NCI-H1417 (cell line): Measurements from ENCODE around the gene AP1S1.
A peak's percentile ranks its signal among the peaks of the same experiment; 100 is the strongest.

Source experiments
- DNase-seq, 3 experiments: peaks; one replicate each; lab custom pipeline; 2025; lab: John Stamatoyannopoulos, UW

The AP1S1 gene

DNA sequence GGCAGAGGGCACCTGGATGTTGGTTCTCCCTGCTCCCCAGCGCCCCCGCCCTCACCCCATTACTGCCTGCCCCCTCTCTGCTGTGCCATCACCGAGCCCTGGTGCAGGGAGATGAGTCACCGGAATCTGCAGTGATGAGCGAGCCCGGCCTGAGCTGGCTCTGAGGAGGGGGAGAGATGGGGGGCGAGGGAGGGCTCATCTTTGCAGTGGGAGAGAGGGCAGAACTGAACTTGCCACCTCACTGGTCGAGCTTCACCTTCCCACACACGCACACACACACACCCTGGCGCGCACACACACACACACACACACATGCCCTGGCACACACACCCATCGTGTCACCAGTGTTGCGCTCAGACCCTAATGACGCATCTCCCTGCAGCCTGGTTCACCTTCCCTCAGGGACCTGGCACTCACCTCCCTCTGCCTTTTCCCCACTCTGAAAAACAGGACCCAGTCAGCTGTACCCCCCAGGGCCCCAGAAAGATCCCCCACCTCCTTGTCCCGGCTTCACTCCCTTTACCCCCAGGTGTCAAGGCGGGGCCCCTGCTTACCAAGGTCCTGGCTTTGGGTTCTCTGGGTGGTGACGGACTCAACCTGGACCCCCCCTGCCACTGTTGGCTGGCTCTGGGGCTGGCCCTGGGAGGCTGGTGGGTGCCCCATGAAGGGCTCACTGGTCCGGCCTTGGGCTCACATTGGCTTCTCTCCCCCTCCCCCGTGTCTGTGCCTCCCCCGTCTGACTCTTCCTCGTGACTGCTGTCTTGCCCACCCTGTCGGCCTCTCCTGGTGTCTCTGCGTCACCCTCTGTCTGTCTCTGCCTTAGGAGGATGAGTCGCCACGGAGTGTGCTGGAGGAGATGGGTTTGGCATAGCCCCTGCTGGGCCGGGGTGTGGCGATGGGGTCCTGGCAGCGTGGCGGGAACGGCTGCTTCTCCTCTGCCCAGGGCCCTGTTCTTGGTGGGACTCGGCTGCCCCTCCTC, 5.7 kb downstream of the AP1S1 start:
- DNase-seq, result no peak

DNA sequence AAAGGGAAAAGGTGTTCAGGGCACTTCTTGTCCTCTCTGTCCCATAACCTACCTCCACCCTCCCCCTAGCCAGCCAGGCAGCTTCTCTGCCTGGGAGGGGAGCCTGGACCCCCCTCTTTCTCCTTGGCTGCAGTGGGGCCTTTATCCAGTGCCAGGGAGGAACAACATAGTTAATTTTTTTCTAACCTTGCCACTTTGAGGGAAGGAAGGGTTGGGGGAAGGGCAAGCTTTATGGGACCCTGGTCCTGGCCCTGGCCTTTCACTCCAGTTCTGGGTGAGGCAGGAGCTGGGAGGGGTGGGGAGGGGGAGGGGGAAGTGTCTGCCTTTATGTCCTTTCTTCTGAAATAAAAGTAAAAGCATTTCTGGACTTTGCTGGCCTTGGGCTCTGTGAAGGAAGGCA, 6.6 kb downstream of the AP1S1 start:
- no peak for DNase-seq

DNA sequence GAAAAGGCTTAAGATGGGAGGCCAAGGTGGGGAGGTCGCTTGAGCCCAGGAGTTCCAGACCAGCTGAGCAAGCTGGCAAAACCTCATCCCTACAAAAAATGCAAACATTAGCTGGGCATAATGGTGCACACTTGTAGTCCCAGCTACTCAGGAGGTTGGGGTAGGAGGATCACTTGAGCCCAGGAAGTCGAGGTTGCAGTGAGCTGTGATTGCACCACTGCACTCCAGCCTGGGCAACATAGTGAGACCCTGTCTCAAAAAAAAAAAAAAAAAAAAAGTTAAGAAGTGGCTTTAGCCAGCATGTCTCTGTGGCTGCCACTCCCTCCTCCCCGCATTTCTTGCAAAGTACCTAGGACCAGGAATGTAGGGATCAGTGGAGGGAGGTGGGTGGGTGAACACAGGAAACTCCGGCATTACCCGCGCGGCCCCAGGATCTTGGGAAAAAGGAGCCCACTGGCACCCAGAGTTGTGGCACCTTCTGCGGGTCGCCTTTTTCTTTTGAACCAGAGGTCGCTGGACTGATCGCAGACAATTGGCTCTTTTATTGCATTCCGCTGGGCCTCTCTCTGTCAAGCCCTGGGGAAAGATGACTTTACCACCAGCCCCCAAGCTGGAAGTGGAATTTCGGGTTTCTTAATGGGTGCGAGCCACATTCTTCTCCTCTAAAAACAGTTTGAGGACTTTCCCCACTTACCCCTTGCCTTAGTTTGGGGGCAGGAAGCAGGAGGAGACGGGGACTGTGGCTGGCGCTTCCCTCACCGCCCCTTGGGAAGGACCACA, 7.6 kb downstream of the AP1S1 start:
- no peak for DNase-seq

DNA sequence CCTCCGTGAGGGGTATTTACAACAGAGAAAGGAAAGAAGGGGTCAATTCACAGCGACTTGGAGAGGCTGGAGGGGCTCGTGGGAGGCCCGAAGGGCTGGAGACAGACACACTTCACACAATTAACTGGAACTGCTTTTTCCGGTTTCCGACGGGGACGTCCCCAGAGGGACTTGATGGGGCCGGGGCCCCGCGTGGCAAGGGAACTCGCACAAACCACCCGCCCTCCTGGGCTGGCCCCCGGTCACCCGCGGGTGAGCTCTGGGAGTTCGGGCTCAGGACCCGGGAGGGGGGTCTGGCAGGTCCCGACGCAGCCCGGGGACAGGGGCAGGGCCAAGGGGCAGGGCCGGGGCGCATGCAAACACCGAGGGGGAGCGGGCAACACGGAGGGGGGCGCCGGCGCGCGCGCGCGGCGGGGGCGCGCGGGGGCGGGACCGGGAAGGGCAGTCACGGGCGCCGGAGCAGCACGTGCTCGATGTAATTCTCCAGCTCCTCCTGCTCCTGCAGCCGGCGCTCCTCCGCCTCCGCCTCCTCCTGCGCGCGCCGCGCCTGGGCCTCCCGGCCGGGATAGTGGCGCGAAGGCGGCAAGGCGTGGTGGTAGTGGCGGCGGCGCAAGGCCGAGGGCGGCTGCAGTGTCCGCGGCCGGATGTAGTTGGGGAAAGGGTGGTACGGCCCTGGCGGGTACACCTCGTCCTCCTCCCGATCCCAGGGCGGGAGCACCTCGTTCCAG, 8.4 kb downstream of the AP1S1 start:
- DNase-seq, result peak; percentile 74 to 91 (median 88)

DNA sequence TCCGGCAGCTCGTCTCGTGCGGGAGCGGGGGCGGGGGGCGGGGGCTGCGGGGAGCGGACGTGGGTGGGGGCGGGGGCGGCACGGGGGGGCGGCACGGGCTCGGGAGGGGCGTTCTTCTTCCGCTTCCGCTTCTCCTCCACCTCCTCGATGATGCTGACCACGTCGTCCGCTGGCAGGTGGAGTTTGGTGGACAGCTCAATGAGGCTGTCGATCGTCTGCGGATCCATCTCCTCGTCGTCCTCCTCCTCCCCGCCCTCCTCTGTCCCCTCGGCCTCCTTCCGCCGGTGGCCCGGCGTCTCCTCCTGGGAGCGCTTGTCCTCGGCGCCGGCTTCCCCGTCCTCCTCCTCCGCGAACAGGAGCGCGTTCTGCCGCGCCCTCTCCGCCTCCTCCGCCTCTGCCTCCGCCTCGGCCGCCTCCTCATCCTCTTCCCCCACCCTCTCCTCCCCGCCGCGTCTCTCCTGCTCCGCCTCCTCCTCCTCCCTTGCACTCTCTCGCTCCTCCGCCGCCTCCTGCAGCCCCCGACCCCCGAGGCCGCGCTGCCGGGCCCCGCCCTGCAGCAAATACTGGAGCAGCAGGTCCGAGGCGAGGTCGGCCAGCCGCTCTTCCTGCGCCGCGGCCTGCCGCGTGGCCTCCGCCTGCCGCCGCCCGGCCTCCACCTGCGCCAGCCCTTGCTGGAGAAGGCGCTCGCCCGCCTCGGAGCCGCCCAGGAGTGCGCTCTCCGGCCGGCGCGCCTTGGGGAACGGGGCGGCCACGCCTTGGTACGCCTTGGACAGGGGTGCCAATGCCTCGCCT, 9.2 kb downstream of the AP1S1 start:
- peak; percentile 71 to 91 (median 88) for DNase-seq

DNA sequence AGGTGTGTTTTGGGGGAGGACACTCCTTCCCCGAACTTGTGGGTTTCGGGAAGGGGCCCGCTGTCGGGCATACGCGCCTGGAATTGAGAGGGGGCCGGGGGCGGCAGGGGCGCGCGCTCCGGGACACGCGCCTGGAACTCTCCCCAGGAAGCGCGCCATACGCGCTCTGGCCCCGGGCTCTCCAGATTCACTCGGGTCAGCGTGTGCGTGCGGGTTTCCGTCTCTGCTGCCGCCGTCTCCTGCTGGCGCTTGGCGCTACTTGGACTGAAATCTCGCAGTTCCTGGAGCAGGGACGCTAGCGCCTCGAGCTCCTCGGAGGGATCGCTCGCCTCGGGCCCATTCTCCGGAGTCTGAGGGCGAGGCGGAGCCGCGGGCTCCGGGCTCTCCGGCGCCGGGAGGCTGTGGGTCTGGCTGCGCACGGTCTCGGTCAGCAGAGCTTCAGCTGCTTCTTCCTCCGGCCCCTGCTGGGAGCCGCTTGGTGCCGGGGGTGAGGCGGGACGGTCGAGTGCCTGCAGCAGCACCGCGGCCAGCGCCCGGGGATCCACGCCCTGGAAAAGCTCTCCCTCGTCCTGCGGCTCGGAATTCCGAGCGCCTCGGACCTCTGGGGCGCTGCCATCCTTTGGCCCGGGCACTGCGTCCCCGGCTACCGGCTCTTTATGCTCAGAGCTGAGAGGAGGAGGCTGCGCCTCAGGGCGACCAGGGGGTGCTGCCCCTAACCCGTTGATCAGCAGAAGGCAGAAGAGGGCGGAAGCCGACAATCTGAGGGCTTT, 10.0 kb downstream of the AP1S1 start:
- DNase-seq, result peak; percentile 44 to 77 (median 69)

DNA sequence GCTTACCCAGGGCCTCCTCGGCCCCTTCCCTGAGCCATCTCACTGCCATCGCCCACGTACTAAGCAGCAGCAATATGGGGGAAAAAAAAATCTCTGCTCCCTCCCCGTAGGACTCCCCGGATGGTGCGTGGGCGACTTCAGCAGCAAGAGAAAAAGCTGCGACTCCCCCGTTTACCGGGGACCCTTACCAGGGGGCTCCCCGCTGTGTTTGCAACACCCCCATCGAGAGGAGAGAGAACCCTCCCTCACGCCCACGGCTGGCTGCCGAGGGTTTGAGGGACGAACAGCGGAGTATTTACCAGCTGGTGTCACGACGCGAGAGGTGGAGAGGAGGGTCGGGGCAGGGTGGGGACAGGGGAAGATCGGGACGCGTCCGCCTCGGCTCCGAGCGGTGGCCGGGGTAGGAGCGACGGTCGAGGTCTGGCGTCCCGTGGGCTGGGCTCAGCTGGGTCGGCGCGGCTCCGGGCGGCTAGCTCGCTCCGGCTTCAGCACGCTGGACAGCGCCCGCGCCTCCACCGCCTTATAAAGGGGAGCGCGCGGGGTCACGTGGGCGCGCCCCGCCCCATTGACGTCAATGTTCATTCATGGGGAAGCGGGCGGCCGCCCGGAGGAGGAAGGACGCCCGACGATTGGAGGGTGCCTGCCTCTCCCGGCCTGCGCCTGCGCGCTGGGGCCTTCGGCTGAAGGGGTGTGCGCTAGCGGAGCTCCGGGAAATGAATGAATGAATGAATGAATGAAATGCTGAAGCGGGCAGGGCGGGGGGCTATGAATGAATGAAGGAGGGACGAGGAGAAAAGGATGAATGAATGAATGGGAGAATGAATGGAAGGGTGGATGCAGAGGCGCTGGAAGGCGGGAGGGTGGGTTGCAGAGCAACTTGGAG, 11.0 kb downstream of the AP1S1 start, which contains the start of gene VGF:
Gene VGF (minus strand): TSS at position 495 of the 883 bp plus-strand sequence. CDS start 726 bp downstream, outside the sequence.
- DNase-seq, result peak; percentile 97 to 98 (median 98)

DNA sequence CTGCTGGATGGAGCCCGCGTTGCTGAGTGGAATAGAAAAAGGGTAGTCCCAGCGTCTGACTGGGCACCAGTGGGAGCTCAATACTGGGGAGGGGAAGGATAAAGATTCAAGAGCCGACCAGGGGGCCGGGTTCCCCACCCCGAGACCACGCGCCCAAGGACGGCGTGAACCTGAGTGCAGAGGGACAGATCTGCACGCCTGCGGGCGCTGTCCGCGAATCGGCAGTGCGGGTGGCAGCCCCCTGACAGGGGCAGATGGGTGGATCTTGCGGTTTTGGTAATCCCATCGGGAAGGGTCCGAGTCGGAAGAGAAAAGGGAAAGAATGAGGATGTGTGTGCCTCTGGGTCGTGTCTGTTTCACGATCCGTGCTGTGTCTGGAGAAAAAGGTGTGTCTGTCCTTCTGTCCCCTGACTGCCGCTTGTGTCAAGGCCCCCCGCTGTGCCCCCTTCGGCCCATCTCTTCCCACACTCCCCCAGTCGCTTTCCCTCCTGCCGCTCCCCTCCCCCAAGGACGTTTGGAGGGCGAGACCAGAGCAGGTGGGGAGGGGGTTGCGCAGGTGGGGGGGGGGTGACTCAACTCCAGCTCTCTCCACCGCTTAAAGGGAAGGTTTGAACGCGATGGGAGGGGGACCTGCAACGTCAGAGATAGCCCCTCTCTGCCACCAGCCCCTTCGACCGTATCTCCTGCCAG, 11.8 kb downstream of the AP1S1 start:
- DNase-seq, result peak in 2 of 3 experiments; percentile 64 to 70

DNA sequence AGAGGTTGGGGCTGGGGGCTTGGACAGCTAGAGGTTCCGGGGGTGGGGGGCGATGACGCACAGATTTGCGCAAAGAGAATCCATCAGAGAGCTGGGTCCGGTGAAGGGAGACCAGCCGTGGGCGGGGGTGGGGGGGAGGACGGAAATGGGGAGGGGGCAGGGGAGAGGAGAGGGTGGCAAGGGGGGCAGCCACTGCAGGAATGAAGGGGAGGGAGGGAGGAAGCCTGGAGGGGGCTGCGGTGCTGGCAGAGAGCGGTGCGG, 12.3 kb downstream of the AP1S1 start:
- DNase-seq, result no peak

DNA sequence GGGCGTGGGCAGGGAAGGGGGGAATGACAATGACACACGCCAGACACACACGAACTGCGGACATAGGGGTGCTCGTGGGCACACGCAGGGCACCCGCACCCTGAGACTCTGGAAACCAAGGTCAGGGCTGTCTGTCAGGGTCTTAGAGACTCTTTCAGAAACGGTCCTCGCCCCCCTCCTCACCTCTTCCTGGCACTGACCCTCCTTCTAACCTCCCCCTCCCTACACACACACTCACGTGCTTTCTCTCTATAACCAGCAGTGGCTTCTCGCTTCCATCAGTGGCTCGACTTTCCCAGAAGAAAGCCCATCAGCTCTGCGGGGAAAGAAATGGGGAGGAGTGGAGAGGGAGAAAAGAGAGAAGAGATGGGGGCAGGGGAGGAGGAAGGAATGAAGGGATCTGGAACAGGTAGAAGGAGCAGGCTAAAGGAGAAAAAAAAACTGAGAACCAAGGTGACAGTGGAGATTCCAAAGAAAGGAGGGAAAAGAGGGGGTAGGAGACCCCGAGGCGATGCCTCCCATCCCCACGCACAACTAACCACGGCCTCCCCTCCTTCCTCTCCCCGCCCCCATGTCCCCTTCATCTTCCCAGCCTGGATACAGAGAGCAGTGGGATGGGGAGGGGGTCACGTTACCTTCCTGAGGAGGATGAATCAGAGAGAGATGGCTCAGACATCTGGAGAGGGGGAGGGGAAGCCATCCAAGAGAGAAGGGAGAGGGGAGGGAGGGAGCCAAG, 12.8 kb downstream of the AP1S1 start:
- DNase-seq, result peak; percentile 32 to 65 (median 62)

DNA sequence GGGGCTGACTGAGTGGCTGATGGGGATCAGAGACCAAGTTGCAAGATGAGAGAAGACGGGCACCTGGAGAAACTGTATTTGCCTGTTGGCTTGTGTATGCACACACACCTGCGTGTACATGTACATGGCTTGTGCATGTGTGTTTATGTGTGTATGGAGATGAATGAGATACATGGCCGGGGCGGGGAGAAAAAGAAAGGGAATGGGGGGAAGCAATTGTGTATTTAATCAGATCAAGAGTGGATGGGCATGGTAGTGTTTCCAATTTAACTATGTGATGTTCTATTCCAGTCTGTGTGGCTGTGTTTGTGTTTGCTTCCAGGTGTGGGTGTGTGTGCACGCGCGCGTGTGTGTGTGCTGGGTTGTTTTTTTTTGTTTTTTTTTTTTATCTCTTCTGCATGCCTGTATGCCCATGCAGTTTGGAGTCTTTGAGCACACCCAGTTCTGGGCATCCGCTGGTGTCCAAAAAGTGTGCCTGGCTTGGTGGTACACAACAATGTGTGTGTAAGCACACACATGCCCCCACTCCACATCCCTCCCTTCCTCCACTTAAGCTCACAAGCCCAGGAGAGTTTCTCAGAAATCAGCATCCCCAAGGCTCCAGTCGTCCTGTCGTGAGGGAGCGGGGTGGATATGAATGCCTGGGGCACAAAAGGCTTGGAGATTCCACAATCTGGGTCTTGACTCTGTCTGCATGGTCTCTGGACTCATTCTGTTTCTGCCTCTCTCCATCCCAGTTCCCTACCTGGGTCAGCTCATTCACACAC, 13.6 kb downstream of the AP1S1 start:
- peak in 2 of 3 experiments; percentile 37 to 44 for DNase-seq

DNA sequence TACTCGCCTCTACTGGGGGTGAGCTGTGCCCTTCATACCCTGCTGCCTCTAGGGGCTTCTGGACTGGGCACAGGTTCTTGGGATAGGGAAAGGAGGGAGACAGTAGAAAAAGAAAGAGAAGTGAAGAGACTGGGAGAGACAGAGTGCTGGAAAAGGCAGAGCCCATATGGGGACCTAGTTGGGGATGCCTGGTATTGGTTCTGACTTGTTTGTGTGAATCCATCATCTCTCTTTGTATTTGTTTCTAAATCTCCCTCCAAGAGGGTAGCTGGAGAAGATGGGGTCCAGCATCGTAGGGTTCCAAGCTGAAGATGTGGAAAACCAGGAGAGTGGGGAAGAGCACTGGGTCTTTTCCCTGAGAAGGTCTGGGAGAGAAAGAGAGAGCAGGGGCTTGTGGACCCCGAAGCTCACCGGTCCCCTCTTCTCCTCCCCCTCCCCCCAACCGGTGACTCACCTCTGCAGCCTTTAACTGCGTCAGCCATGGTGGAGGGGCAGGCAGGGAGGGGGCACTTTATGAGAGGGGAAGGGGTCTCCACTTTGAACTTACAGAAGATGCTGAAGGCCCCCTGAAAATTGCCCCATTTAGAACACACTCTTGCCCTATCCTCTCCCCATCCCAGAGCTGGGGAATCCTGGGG, 14.3 kb downstream of the AP1S1 start:
- no peak for DNase-seq

DNA sequence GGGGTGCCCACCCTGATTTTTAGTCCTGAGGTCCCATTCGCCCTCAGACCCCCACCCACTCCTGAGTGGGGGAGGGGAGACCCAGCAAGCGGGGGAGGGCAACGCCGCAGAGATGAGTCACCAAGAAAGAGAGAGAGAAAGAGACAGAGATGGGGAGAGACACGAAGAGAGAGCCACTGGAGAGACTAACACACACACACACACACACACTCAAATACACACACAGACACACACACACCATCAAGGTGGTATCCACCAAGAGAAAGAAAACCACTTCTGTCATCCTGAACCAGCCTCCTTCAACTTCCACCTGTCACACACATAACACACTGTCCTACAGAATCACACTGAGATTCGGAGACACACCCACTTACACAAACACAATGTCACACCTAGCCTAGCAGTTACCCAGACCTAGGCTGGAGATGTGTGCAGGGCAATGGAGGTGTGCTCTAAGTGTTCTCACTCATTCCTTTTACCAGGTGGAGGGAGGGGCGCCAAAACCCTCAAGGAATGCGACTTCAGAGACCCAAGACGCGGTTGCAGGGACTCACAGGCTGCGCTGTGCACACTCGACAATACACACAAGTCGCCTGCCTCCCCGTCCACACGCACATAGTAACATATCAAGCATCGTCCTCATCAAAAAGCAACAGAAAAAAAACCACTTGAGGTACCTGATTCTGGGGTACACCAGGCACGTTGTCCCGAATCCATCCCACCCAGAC, 15.0 kb downstream of the AP1S1 start:
- DNase-seq, result no peak

DNA sequence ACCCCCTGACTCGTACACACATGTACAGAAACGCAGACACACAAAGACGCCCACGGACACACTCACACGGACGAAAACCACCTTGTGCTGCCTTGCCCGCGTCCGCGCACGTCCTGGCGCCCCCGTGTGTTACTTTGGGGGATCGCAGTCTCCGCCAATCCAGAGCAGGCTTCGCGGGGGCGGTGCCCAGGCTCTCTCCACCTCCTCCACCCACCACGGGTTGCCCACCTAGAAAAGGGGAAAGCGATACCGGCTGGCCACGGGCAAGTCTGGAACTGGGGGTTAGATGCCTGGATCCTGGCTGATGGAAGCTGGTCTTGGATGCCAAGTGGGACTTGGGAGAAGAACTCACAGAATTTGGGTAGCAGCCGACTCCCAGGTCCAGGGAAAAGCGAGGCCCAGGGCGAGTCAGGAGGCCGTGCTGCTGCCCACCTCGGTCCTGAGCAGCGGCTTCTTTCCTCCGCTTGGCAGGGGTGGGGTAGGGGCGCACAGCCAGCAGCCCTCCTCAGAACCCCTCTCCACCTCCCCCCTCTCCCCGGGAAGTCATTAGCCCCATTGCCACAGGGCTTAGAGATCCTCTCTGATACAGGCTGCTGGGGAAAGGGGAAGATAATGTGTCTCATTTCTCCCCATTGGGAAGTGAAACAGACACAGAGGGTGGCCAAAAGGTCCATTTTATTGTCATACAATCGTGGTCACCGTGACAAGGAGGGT, 15.7 kb downstream of the AP1S1 start:
- peak; percentile 67 to 79 (median 72) for DNase-seq

DNA sequence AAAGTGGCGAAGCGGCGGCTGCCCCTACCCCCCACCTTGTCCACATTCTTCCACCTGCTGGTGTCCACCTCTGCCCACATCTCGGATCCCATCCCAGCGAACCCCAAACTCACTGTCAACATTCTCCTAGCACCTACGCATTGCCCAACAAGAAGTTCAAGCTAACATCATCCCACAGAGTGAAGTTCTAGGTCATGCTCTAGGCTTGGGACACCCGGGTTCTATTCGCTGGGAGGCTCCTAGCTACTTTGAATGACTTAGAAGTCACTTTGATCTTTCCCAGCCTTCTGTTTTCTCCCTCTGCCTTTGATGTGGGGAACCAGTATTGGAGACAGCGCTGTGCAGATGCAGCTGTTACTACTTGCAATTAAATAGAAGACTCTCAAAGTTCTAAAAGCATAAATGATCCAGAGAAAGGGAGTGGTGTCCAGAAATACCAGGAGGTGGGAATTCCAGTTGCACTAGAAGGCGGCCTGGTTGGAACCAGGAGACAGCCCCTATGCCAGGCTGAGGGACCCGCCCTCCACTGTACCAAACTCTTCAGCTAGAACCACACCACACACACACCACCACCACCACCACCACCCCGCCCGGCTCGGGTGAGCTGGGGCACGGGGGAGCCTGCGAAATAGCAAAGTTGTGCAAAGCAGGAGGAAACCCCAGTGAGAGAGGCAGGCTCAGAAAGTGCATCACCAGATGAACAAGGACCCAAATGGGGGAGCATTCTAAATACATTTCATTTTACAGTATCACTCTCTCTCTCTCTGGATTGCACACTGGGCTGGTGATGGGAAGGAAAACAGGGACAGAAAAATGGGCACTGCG, 16.6 kb downstream of the AP1S1 start:
- DNase-seq, result no peak
